ENCODE measurements around the gene SHMT2.

The SHMT2 gene

GRCh38 chr12:57196956-57197355 is 32.6 kb upstream of the SHMT2 start:
- DNase-seq (ENCODE audit: low read depth, low spot score) = no peak

GRCh38 chr12:57198329-57198728 is 31.2 kb upstream of the SHMT2 start:
- DNase-seq (ENCODE audit: low read depth, low spot score) = no peak

GRCh38 chr12:57199191-57199590 is 30.3 kb upstream of the SHMT2 start:
- DNase-seq (ENCODE audit: low read depth, low spot score) = no peak

GRCh38 chr12:57200497-57200896 is 29.0 kb upstream of the SHMT2 start:
- DNase-seq (ENCODE audit: low read depth, low spot score) = no peak

- DNase-seq (ENCODE audit: low read depth, low spot score) = no peak
These were observed 28.3 kb upstream of the SHMT2 start for GRCh38 chr12:57201219-57201618.

- no peak for DNase-seq (ENCODE audit: low read depth, low spot score)
These were observed 27.9 kb upstream of the SHMT2 start for GRCh38 chr12:57201631-57202030.

- DNase-seq (ENCODE audit: low read depth, low spot score) = no peak
These were observed 27.2 kb upstream of the SHMT2 start for GRCh38 chr12:57202321-57202720.

GRCh38 chr12:57203201-57203600 is 26.3 kb upstream of the SHMT2 start:
- no peak for DNase-seq (ENCODE audit: low read depth, low spot score)

GRCh38 chr12:57203791-57204190 is 25.7 kb upstream of the SHMT2 start:
- no peak for DNase-seq (ENCODE audit: low read depth, low spot score)

- no peak for DNase-seq (ENCODE audit: low read depth, low spot score)
These were observed 25.1 kb upstream of the SHMT2 start for GRCh38 chr12:57204454-57204853.

GRCh38 chr12:57205186-57205585 is 24.3 kb upstream of the SHMT2 start:
- no peak for DNase-seq (ENCODE audit: low read depth, low spot score)

- DNase-seq (ENCODE audit: low read depth, low spot score) = no peak
These were observed 23.6 kb upstream of the SHMT2 start for GRCh38 chr12:57205931-57206330.

- no peak for DNase-seq (ENCODE audit: low read depth, low spot score)
These were observed 21.5 kb upstream of the SHMT2 start for GRCh38 chr12:57207731-57208630.

- no peak for DNase-seq (ENCODE audit: low read depth, low spot score)
These were observed 20.8 kb upstream of the SHMT2 start for GRCh38 chr12:57208631-57209282.

GRCh38 chr12:57209916-57210315 is 19.6 kb upstream of the SHMT2 start:
- DNase-seq (ENCODE audit: low read depth, low spot score) = no peak

GRCh38 chr12:57210461-57210860 is 19.1 kb upstream of the SHMT2 start:
- no peak for DNase-seq (ENCODE audit: low read depth, low spot score)

- no peak for DNase-seq (ENCODE audit: low read depth, low spot score)
These were observed 18.4 kb upstream of the SHMT2 start for GRCh38 chr12:57210926-57211692.

- DNase-seq (ENCODE audit: low read depth, low spot score) = no peak
These were observed 17.5 kb upstream of the SHMT2 start for GRCh38 chr12:57211791-57212700.

- DNase-seq (ENCODE audit: low read depth, low spot score) = no peak
These were observed 16.8 kb upstream of the SHMT2 start for GRCh38 chr12:57212701-57213057.

GRCh38 chr12:57213058-57213715 is 16.3 kb upstream of the SHMT2 start:
- no peak for DNase-seq (ENCODE audit: low read depth, low spot score)
